Transverse colon (tissue), 4 donors: ENCODE results near the gene AKR1C1. TPM values are rescaled to one million over a fixed set of nuclear protein-coding genes. Genes with fewer than 3 reads are reported as not detected.
"Not testable (repeated sequence)": the region's sequence is repeated elsewhere in the genome, so short reads cannot be mapped to it uniquely, and the experiment has no call there.

Experiments used
- DNase-seq: peaks from one replicate; pipeline ENCODE4 v3.0.0-alpha.2; 2019
- H3K27ac ChIP-seq, 4 donors: fragments of 200-600 bp; sonication (generic); 2 replicates each; pipeline ENCODE4 v1.5.1; 2016 to 2018; ENCODE audit warnings: inconsistent platforms in 4 of 4
- H3K27me3 ChIP-seq: fragments of 200-600 bp; sonication (generic); 2 replicates; pipeline ENCODE4 v1.5.1; 2017; ENCODE audit warnings: inconsistent platforms
- H3K36me3 ChIP-seq, 4 donors: fragments of 200-600 bp; sonication (generic); 2 replicates each; pipeline ENCODE4 v1.5.1; 2017 to 2019; ENCODE audit warnings: inconsistent platforms in 4 of 4
- H3K4me1 ChIP-seq, 4 donors: fragments of 200-600 bp; sonication (generic); 2 replicates each; pipeline ENCODE4 v1.5.1; 2017 to 2020; ENCODE audit warnings: inconsistent platforms in 4 of 4
- H3K4me3 ChIP-seq, 4 donors: fragments of 200-600 bp; sonication (generic); 1 replicate in 1 of 4; 2 replicates in 3 of 4; pipeline versions ENCODE4 v1.5.1 to v1.6.1; 2017 to 2019; ENCODE audit warnings: inconsistent platforms in 4 of 4
- H3K9me3 ChIP-seq, 2 donors: fragments of 200-600 bp; sonication (generic); 2 replicates each; pipeline ENCODE4 v1.5.1; 2017 to 2019; ENCODE audit warnings: inconsistent platforms in 2 of 2
- CTCF ChIP-seq, 5 experiments: fragments of 200-600 bp in 3 of 5; fragments of 450-650 bp in 2 of 5; sonication (generic) in 3 of 5; IDR thresholded peaks; 1 replicate in 2 of 5; 2 replicates in 3 of 5; pipeline ENCODE4 v1.5.1; 2016 to 2017; ENCODE audit warnings: antibody characterized with exemption in 5 of 5, inconsistent platforms in 3 of 5, mild to moderate bottlenecking in 2 of 5, moderate library complexity in 1 of 5
- EP300 ChIP-seq: sonication (generic); formaldehyde crosslinking; IDR thresholded peaks from one replicate; pipeline ENCODE4 v1.6.1; 2017; ENCODE audit warnings: antibody characterized with exemption, low read depth
- POLR2A ChIP-seq: fragments of 450-650 bp; IDR thresholded peaks from one replicate; pipeline ENCODE4 v1.6.1; 2016; ENCODE audit warnings: antibody characterized with exemption, mild to moderate bottlenecking, moderate library complexity
- POLR2AphosphoS5 ChIP-seq, 3 donors: sonication (generic); formaldehyde crosslinking; IDR thresholded peaks; one replicate each; pipeline ENCODE4 v1.6.1; 2016; ENCODE audit warnings: antibody characterized with exemption in 3 of 3
- WGBS, 2 donors: methylation state at CpG; one replicate each; pipeline ENCODE4 v1.1.5; 2018; ENCODE audit warnings: low coverage in 1 of 2; 5-methylcytosine and 5-hydroxymethylcytosine counted together
- in situ Hi-C, 4 donors: fragments of 200-750 bp; cut with MboI; loops; one replicate each; pipeline versions ENCODE4 v1.15.0 to v1.15.1; 2017; ENCODE audit warnings: low sequenced_read_pairs in 3 of 4, low pct_ligation_motif_present in 1 of 4, low pct_unique_long_range_greater_than_20kb in 1 of 4
- intact Hi-C: fragments of 100-400 bp; cut with DNase I; formaldehyde crosslinking; loops from one replicate; pipeline ENCODE4 v1.15.1; 2023; ENCODE audit warnings: low total_unique reads
- total RNA-seq, 4 donors: library from RNA; depleted of rRNA; stranded (reverse); fragments of >200 nt; gene quantifications; one replicate each; pipeline ENCODE4 v1.1.0, GENCODE V29; 2016

AKR1C1 gene
- total RNA-seq, 4 donors from 2014 or later, result 3.0 to 20.5 (median 14.2) TPM

- H3K4me3 ChIP-seq, intact Hi-C loops, H3K9me3 ChIP-seq, H3K36me3 ChIP-seq, DNase-seq, H3K27me3 ChIP-seq, H3K27ac ChIP-seq, H3K4me1 ChIP-seq, in situ Hi-C loops: not testable (repeated sequence)
- 93 to 97% methylated on average over 3 of the region's 3 CpGs for WGBS, 2 donors
These were observed 4.0 kb downstream of the AKR1C1 start for GRCh38 chr10:4967189-4967588.

GRCh38 chr10:4969289-4969688, 6.1 kb downstream of the AKR1C1 start:
- H3K27me3 ChIP-seq, H3K4me3 ChIP-seq, in situ Hi-C loops, intact Hi-C loops, H3K27ac ChIP-seq, H3K36me3 ChIP-seq, DNase-seq, H3K4me1 ChIP-seq, H3K9me3 ChIP-seq: not testable (repeated sequence)
- WGBS, 2 donors, result 87 to 92% methylated on average over 3 of the region's 3 CpGs

- H3K27ac ChIP-seq, H3K36me3 ChIP-seq, DNase-seq, in situ Hi-C loops, intact Hi-C loops, H3K27me3 ChIP-seq, H3K4me1 ChIP-seq, H3K9me3 ChIP-seq, H3K4me3 ChIP-seq: not testable (repeated sequence)
- WGBS, 2 donors, result 94% methylated on average over 2 of the region's 2 CpGs; no CpG with 5 or more reads in 1 of the 2 donors
These were observed 7.1 kb downstream of the AKR1C1 start for GRCh38 chr10:4970362-4970761.

DNA sequence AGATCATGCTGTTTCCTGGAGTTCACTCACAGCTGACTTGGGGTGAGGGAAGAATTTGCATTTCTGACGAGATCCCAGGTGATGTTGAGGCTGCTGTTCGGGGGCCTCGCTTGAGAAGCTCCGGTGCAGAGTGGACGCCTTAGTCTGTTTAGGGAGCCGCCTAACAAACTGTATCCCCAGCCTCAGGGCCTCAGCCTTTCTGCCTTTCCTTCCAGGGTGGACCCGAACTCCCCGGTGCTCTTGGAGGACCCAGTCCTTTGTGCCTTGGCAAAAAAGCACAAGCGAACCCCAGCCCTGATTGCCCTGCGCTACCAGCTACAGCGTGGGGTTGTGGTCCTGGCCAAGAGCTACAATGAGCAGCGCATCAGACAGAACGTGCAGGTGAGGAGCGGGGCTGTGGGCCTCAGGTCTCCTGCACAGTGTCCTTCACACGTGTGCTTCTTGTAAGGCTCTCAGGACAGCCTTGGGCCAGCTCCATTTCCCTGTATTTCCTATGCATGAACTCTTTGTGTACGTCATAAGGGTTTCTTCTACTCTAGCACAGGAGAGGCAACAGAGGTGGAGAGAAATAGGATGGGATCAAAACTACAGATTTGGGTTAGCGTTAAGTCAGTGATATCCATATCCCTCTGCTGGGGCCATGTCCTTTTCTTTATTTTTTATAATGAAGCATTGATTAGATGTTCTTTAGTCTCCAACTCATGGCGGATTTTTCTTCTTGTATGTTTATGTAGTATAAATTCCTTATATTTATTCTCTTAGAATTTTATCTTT, 9.3 kb downstream of the AKR1C1 start:
- in situ Hi-C loops, H3K4me3 ChIP-seq, H3K27me3 ChIP-seq, H3K36me3 ChIP-seq, H3K27ac ChIP-seq, H3K4me1 ChIP-seq, intact Hi-C loops, H3K9me3 ChIP-seq, DNase-seq: not testable (repeated sequence)
- WGBS, 2 donors, result 91% methylated on average over 15 of the region's 18 CpGs; no CpG with 5 or more reads in 1 of the 2 donors

DNA sequence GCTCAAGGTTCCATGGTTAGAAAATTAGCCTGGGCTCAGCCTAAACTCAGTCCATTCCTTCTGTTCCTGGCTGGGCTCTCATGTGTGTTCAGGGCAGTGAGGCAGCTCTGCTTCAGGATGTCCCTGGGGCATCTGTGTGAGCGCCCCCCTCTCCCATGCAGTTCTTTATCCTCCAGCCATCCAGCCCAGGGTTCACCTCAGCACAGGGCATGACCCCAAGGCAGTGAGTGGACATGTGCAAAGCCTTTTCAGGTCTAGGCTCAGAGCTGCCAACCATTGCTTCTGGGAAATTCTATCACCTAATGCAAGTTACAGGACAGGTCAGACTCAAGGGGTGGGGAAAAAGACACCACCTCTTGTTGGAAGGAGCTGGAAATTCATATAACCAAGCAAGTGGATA, 10.1 kb downstream of the AKR1C1 start:
- H3K27me3 ChIP-seq, H3K4me3 ChIP-seq, DNase-seq, H3K36me3 ChIP-seq, H3K9me3 ChIP-seq, H3K27ac ChIP-seq, intact Hi-C loops, H3K4me1 ChIP-seq, in situ Hi-C loops: not testable (repeated sequence)
- 67% methylated on average over 1 of the region's 1 CpG; no CpG with 5 or more reads in 1 of the 2 donors for WGBS, 2 donors

- intact Hi-C loops, H3K27me3 ChIP-seq, H3K36me3 ChIP-seq, in situ Hi-C loops, H3K4me3 ChIP-seq, H3K9me3 ChIP-seq, DNase-seq, H3K27ac ChIP-seq, H3K4me1 ChIP-seq: not testable (repeated sequence)
These were observed 11.2 kb downstream of the AKR1C1 start for GRCh38 chr10:4974400-4974799.

DNA sequence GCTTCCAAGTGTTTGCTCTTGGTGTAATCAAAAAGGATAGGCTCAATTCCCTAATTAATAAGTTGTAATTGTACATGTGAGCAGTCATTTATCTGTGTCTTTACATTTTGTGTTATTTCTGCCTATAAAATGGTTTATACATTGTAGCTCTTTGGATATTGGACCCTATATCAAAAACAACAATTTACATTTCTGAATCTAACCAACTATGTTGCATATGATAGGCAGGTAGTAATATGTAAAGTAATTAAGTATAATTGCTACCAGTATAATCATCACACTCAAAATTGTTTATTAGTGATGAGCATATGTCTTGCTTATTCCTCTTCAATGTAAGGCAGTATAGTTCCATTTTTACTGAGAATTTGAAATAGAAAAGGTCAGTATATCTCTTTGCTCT, 13.8 kb downstream of the AKR1C1 start:
- intact Hi-C loops (no loop called here), in situ Hi-C loops (no loop called here)
- H3K27ac ChIP-seq, result no peak overlapping the region

More for the DNA sequence above, 13.8 kb downstream of the AKR1C1 start:
- Histone ChIP-seq H3K27me3 (no peaks in the 10 kb centered on the region), H3K4me3 (no peak overlapping the region), H3K4me1 (peaks cover 0 to 8% (median 5%) of the 10 kb centered on the region in 4 donors), H3K9me3 (no peaks in the 10 kb centered on the region), H3K36me3 (no peaks in the 10 kb centered on the region)
- TF ChIP-seq EP300, result no peak
- TF ChIP-seq POLR2A, result no peak
- TF ChIP-seq POLR2AphosphoS5 (IDR thresholded peaks at IDR 0.05), result no peak
- TF ChIP-seq CTCF (IDR thresholded peaks at IDR 0.05), result no peak
- no peak for DNase-seq
